Measurements from ENCODE around the gene CNDP1.

Gene CNDP1

GRCh38 chr18:74577019-74577418 is 42.7 kb downstream of the CNDP1 start:
- no peak for TF ChIP-seq CTCF (IDR thresholded peaks at IDR 0.05; ENCODE audit: insufficient read depth, low read length, poor library complexity, severe bottlenecking)
- Histone ChIP-seq H3K4me3 (replicated peaks; ENCODE audit: low read depth, low read length) (no peak overlapping the region), H3K36me3 (ENCODE audit: control insufficient read depth, insufficient read depth, low read length) (no peaks in the 10 kb centered on the region), H3K27me3 (replicated peaks; ENCODE audit: control insufficient read depth, insufficient read depth, low read length) (no peaks in the 10 kb centered on the region; the same call in 1 of the 2 replicates)
- no peak for DNase-seq (ENCODE audit: extremely low read depth, insufficient read length)

GRCh38 chr18:74579496-74580065 is 45.3 kb downstream of the CNDP1 start:
- no peak for DNase-seq (ENCODE audit: extremely low read depth, insufficient read length)
- Histone ChIP-seq H3K27me3 (replicated peaks; ENCODE audit: control insufficient read depth, insufficient read depth, low read length) (no peaks in the 10 kb centered on the region; the same call in 1 of the 2 replicates), H3K4me3 (replicated peaks; ENCODE audit: low read depth, low read length) (no peak overlapping the region), H3K36me3 (ENCODE audit: control insufficient read depth, insufficient read depth, low read length) (no peaks in the 10 kb centered on the region)
- TF ChIP-seq CTCF (IDR thresholded peaks at IDR 0.05; ENCODE audit: insufficient read depth, low read length, poor library complexity, severe bottlenecking) = no peak

- TF ChIP-seq CTCF (IDR thresholded peaks at IDR 0.05; ENCODE audit: insufficient read depth, low read length, poor library complexity, severe bottlenecking) = no peak
- no peak for DNase-seq (ENCODE audit: extremely low read depth, insufficient read length)
- H3K27me3 ChIP-seq (replicated peaks; ENCODE audit: control insufficient read depth, insufficient read depth, low read length) = no peaks in the 10 kb centered on the region; the same call in 1 of the 2 replicates
- H3K4me3 ChIP-seq (replicated peaks; ENCODE audit: low read depth, low read length) = no peak overlapping the region
- H3K36me3 ChIP-seq (ENCODE audit: control insufficient read depth, insufficient read depth, low read length) = no peaks in the 10 kb centered on the region
These were observed 48.3 kb downstream of the CNDP1 start for GRCh38 chr18:74582642-74583041.

- H3K36me3 ChIP-seq (ENCODE audit: control insufficient read depth, insufficient read depth, low read length) = no peaks in the 10 kb centered on the region
- no peak for TF ChIP-seq CTCF (IDR thresholded peaks at IDR 0.05; ENCODE audit: insufficient read depth, low read length, poor library complexity, severe bottlenecking)
- no peak overlapping the region for H3K4me3 ChIP-seq (replicated peaks; ENCODE audit: low read depth, low read length)
- no peak for DNase-seq (ENCODE audit: extremely low read depth, insufficient read length)
- H3K27me3 ChIP-seq (replicated peaks; ENCODE audit: control insufficient read depth, insufficient read depth, low read length) = no peaks in the 10 kb centered on the region
These were observed 53.1 kb downstream of the CNDP1 start for GRCh38 chr18:74587441-74587840.

GRCh38 chr18:74589021-74589420 is 54.7 kb downstream of the CNDP1 start:
- TF ChIP-seq CTCF (IDR thresholded peaks at IDR 0.05; ENCODE audit: insufficient read depth, low read length, poor library complexity, severe bottlenecking) = no peak

GRCh38 chr18:74589811-74590210 is 55.5 kb downstream of the CNDP1 start:
- no peaks in the 10 kb centered on the region for H3K36me3 ChIP-seq (ENCODE audit: control insufficient read depth, insufficient read depth, low read length)
- no peaks in the 10 kb centered on the region for H3K27me3 ChIP-seq (replicated peaks; ENCODE audit: control insufficient read depth, insufficient read depth, low read length)
- no peak for TF ChIP-seq CTCF (IDR thresholded peaks at IDR 0.05; ENCODE audit: insufficient read depth, low read length, poor library complexity, severe bottlenecking)
- no peak for DNase-seq (ENCODE audit: extremely low read depth, insufficient read length)
- no peak overlapping the region for H3K4me3 ChIP-seq (replicated peaks; ENCODE audit: low read depth, low read length)

More at GRCh38 chr18:74589021-74589420, 54.7 kb downstream of the CNDP1 start:
- DNase-seq (ENCODE audit: extremely low read depth, insufficient read length) = no peak
- H3K4me3 ChIP-seq (replicated peaks; ENCODE audit: low read depth, low read length) = no peak overlapping the region
- H3K36me3 ChIP-seq (ENCODE audit: control insufficient read depth, insufficient read depth, low read length) = no peaks in the 10 kb centered on the region
- H3K27me3 ChIP-seq (replicated peaks; ENCODE audit: control insufficient read depth, insufficient read depth, low read length) = no peaks in the 10 kb centered on the region

Data from GM06990 (cell line).